Astrocyte (in vitro differentiated cells and primary cell): ENCODE measurements around the gene MTNR1B. TPM values are rescaled to one million over a fixed set of nuclear protein-coding genes. Genes with fewer than 3 reads are reported as not detected.

Experiments used
- DNase-seq: peaks from one replicate; pipeline ENCODE4 v3.0.0-alpha.2; 2010; ENCODE audit warnings: low read depth
- FAIRE-seq: peaks from 2 replicates; lab custom pipeline; 2011; peaks lifted over from hg19 to GRCh38; lab: Jason Lieb, UNC
- H2AFZ ChIP-seq: 2 replicates; pipeline ENCODE4 v1.6.0; 2012; ENCODE audit warnings: low read depth, low read length, inconsistent platforms
- H3K27ac ChIP-seq: 2 replicates; pipeline ENCODE4 v1.5.1; 2011; ENCODE audit warnings: low read depth, low read length, inconsistent platforms
- H3K27me3 ChIP-seq: 2 replicates; pipeline ENCODE4 v1.6.0; 2011; ENCODE audit warnings: low read length, inconsistent platforms; ENCODE audit not compliant: insufficient read depth
- H3K36me3 ChIP-seq: 2 replicates; pipeline ENCODE4 v1.5.1; 2011; ENCODE audit warnings: low read length, inconsistent platforms; ENCODE audit not compliant: insufficient read depth
- H3K4me1 ChIP-seq: 2 replicates; pipeline ENCODE4 v1.5.1; 2011; ENCODE audit warnings: low read length, inconsistent platforms; ENCODE audit not compliant: insufficient read depth
- H3K4me2 ChIP-seq: 2 replicates; pipeline ENCODE4 v1.6.0; 2012; ENCODE audit warnings: low read length, inconsistent platforms
- H3K4me3 ChIP-seq: 2 replicates; pipeline ENCODE4 v1.5.1; 2011; ENCODE audit warnings: low read depth, mild to moderate bottlenecking, low read length, inconsistent platforms; ENCODE audit not compliant: insufficient read depth
- H3K79me2 ChIP-seq: 2 replicates; pipeline ENCODE4 v1.6.0; 2012; ENCODE audit warnings: mild to moderate bottlenecking, low read length, inconsistent platforms; ENCODE audit not compliant: insufficient read depth
- H3K9ac ChIP-seq: 2 replicates; pipeline ENCODE4 v1.6.0; 2012; ENCODE audit warnings: mild to moderate bottlenecking, low read length, inconsistent platforms
- H3K9me3 ChIP-seq: 2 replicates; pipeline ENCODE4 v1.5.1; 2012; ENCODE audit warnings: low read depth, mild to moderate bottlenecking, low read length, inconsistent platforms; ENCODE audit not compliant: insufficient read depth
- H4K20me1 ChIP-seq: 2 replicates; pipeline ENCODE4 v1.6.0; 2012; ENCODE audit warnings: low read length, inconsistent platforms; ENCODE audit not compliant: insufficient read depth
- H3K27ac Mint-ChIP-seq: one replicate; pipeline ENCODE4 v1.8.0; 2021; ENCODE audit warnings: mild to moderate bottlenecking, mixed read lengths; ENCODE audit not compliant: unreplicated experiment
- H3K27me3 Mint-ChIP-seq: one replicate; pipeline ENCODE4 v1.8.0; 2021; ENCODE audit warnings: low read depth, mixed read lengths; ENCODE audit not compliant: unreplicated experiment
- H3K36me3 Mint-ChIP-seq: one replicate; pipeline ENCODE4 v1.8.0; 2021; ENCODE audit warnings: low read depth, mixed read lengths; ENCODE audit not compliant: unreplicated experiment
- H3K4me1 Mint-ChIP-seq: one replicate; pipeline ENCODE4 v1.8.0; 2021; ENCODE audit warnings: low read depth, mixed read lengths; ENCODE audit not compliant: unreplicated experiment
- H3K4me3 Mint-ChIP-seq: one replicate; pipeline ENCODE4 v1.8.0; 2021; ENCODE audit warnings: mild to moderate bottlenecking, moderate library complexity, mixed read lengths; ENCODE audit not compliant: unreplicated experiment
- H3K9me3 Mint-ChIP-seq: one replicate; pipeline ENCODE4 v1.8.0; 2021; ENCODE audit warnings: mild to moderate bottlenecking, mixed read lengths; ENCODE audit not compliant: unreplicated experiment
- EZH2 ChIP-seq: IDR thresholded peaks from 2 replicates; pipeline ENCODE4 v1.6.1; 2012; ENCODE audit warnings: mild to moderate bottlenecking, low read length, inconsistent platforms; ENCODE audit not compliant: insufficient read depth
- total RNA-seq: library from RNA; stranded (reverse); gene quantifications from 2 replicates; pipeline ENCODE4 v1.2.1, GENCODE V29; 2021
- TF ChIP-seq, protein P1 (sequence below): IDR thresholded peaks from 2 replicates; pipeline ENCODE4 v1.5.1; 2011; ENCODE audit warnings: low read depth, mild to moderate bottlenecking, inconsistent platforms, low read length, moderate library complexity; ENCODE audit not compliant: insufficient read depth

MTNR1B gene
- total RNA-seq, 1 donor from 2014 or later = not detected

DNA sequence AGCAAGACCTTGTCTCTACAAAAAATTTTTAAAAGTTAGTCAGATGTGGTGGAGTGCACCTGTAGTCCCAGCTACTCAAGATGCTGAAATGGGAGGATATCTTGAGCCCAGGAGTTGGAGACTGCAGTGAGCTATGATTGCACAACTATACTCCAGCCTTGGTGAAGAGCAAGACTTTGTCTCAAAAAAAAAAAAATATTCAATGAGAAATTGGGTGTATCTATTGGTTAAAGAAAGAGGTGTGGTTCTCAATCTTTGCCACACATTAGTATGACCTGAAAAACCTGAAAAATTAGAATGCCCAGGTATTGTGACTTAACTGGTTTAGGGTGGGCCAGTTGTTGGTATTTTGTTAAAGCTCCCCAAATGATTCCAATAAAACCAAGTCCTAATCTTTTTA, 32.4 kb downstream of the MTNR1B start:
- Mint-ChIP-seq H3K4me1 (peaks cover 16% of the 10 kb centered on the region), H3K36me3 (peaks cover 2% of the 10 kb centered on the region), H3K4me3 (no peak overlapping the region), H3K27ac (peak overlapping the region; percentile 55), H3K27me3 (no peaks in the 10 kb centered on the region), H3K9me3 (peaks cover 8% of the 10 kb centered on the region)
- Histone ChIP-seq H3K9me3 (no peaks in the 10 kb centered on the region), H3K4me2 (no peak overlapping the region), H2AFZ (no peak overlapping the region), H3K27ac (no peak overlapping the region), H3K4me1 (peaks cover 6% of the 10 kb centered on the region), H3K36me3 (no peaks in the 10 kb centered on the region), H4K20me1 (no peaks in the 10 kb centered on the region), H3K79me2 (no peaks in the 10 kb centered on the region), H3K9ac (no peak overlapping the region), H3K4me3 (no peak overlapping the region), H3K27me3 (no peaks in the 10 kb centered on the region)
- DNase-seq (no peak), FAIRE-seq (no peak)
- TF ChIP-seq, protein P1, sequence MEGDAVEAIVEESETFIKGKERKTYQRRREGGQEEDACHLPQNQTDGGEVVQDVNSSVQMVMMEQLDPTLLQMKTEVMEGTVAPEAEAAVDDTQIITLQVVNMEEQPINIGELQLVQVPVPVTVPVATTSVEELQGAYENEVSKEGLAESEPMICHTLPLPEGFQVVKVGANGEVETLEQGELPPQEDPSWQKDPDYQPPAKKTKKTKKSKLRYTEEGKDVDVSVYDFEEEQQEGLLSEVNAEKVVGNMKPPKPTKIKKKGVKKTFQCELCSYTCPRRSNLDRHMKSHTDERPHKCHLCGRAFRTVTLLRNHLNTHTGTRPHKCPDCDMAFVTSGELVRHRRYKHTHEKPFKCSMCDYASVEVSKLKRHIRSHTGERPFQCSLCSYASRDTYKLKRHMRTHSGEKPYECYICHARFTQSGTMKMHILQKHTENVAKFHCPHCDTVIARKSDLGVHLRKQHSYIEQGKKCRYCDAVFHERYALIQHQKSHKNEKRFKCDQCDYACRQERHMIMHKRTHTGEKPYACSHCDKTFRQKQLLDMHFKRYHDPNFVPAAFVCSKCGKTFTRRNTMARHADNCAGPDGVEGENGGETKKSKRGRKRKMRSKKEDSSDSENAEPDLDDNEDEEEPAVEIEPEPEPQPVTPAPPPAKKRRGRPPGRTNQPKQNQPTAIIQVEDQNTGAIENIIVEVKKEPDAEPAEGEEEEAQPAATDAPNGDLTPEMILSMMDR = no peak
- no peak for TF ChIP-seq EZH2

DNA sequence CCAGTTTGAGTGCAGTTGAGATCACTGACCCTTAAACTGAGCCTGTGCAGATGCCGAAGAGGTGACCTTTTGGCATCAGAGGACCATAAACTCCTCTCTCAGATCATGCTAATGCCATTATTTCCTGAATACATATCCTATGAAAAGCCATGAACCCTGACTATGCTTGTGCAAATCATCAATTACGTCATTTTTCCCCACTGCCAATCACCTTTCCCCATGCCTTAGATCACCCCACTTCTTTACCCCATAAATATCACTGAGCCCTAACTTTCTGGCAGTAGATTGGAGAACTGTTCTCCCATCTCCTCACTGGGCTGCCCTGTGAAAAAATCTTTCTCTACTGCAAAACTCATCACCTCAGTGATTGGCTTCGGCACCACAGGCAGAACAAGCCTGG, 32.9 kb downstream of the MTNR1B start:
- DNase-seq (no peak), FAIRE-seq (no peak)
- Histone ChIP-seq H2AFZ (no peak overlapping the region), H3K79me2 (no peaks in the 10 kb centered on the region), H3K4me1 (peaks cover 6% of the 10 kb centered on the region), H3K9ac (no peak overlapping the region), H3K4me2 (no peak overlapping the region), H3K36me3 (no peaks in the 10 kb centered on the region), H3K9me3 (no peaks in the 10 kb centered on the region), H3K4me3 (no peak overlapping the region), H4K20me1 (no peaks in the 10 kb centered on the region), H3K27me3 (no peaks in the 10 kb centered on the region), H3K27ac (no peak overlapping the region)
- Mint-ChIP-seq H3K4me3 (no peak overlapping the region), H3K9me3 (peaks cover 8% of the 10 kb centered on the region), H3K27me3 (no peaks in the 10 kb centered on the region), H3K27ac (no peak overlapping the region), H3K36me3 (peaks cover 2% of the 10 kb centered on the region), H3K4me1 (peaks cover 16% of the 10 kb centered on the region)
- TF ChIP-seq, protein P1 = no peak
- no peak for TF ChIP-seq EZH2

DNA sequence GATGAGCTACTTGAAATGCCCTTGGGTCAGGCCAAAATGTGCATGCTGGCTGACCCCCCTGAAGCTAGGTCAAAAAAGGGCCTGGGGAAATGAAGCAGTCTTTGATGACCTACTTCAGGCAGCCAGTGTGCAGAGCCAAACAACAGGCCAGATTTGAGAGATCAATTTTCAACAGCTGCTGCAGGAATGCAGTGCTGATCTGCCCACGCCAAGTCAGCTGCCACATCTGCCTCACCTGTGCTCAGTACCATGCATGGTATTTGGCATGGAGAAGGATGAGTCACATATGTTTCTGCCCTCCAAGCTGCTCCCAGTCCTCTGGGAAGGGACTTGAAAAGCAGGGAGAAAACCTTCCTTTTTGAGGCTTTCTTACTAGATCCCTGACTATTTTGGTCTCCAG, 35.8 kb downstream of the MTNR1B start:
- peaks cover 8% of the 10 kb centered on the region for H3K9me3 Mint-ChIP-seq
- Histone ChIP-seq H3K4me2 (no peak overlapping the region), H3K27me3 (no peaks in the 10 kb centered on the region), H3K36me3 (no peaks in the 10 kb centered on the region), H3K4me1 (peaks cover 6% of the 10 kb centered on the region), H3K4me3 (no peak overlapping the region), H3K9me3 (no peaks in the 10 kb centered on the region), H3K9ac (no peak overlapping the region), H4K20me1 (no peaks in the 10 kb centered on the region), H3K79me2 (no peaks in the 10 kb centered on the region), H3K27ac (no peak overlapping the region), H2AFZ (no peak overlapping the region)
- FAIRE-seq (no peak), DNase-seq (peak; percentile 59)
- no peaks in the 10 kb centered on the region for H3K36me3 Mint-ChIP-seq
- H3K27me3 Mint-ChIP-seq = no peaks in the 10 kb centered on the region
- no peak overlapping the region for H3K27ac Mint-ChIP-seq
- H3K4me1 Mint-ChIP-seq = peaks cover 16% of the 10 kb centered on the region
- TF ChIP-seq, protein P1 = no peak
- TF ChIP-seq EZH2 = no peak
- no peak overlapping the region for H3K4me3 Mint-ChIP-seq
